Measurements from ENCODE around the gene TTPAL.

Gene TTPAL

GRCh38 chr20:44429017-44429339, 46.7 kb upstream of the TTPAL start:
- Mint-ChIP-seq H3K4me3 (no peak overlapping the region), H3K36me3 (ENCODE audit: low read depth) (no peaks in the 10 kb centered on the region), H3K27me3 (ENCODE audit: low read depth) (peaks cover 4% of the 10 kb centered on the region), H3K4me1 (no peaks in the 10 kb centered on the region), H3K9me3 (no peaks in the 10 kb centered on the region), H3K27ac (no peak overlapping the region)
- TF ChIP-seq CTCF (IDR thresholded peaks at IDR 0.05; ENCODE audit: unreplicated experiment in 3 of 3), result no peak

- no peak for TF ChIP-seq CTCF (IDR thresholded peaks at IDR 0.05; ENCODE audit: unreplicated experiment in 3 of 3)
- no peaks in the 10 kb centered on the region for H3K36me3 Mint-ChIP-seq (ENCODE audit: low read depth)
- no peak overlapping the region for H3K4me3 Mint-ChIP-seq
- peaks cover 4% of the 10 kb centered on the region for H3K27me3 Mint-ChIP-seq (ENCODE audit: low read depth)
- no peak overlapping the region for H3K27ac Mint-ChIP-seq
- no peaks in the 10 kb centered on the region for H3K9me3 Mint-ChIP-seq
- H3K4me1 Mint-ChIP-seq, result no peaks in the 10 kb centered on the region
Observed at GRCh38 chr20:44429419-44430269, 46.0 kb upstream of the TTPAL start.

GRCh38 chr20:44430270-44431065, 45.2 kb upstream of the TTPAL start:
- no peaks in the 10 kb centered on the region for H3K4me1 Mint-ChIP-seq
- no peak overlapping the region for H3K27ac Mint-ChIP-seq
- no peak overlapping the region for H3K4me3 Mint-ChIP-seq
- no peaks in the 10 kb centered on the region for H3K9me3 Mint-ChIP-seq
- TF ChIP-seq CTCF (IDR thresholded peaks at IDR 0.05; ENCODE audit: unreplicated experiment in 3 of 3), result no peak
- H3K27me3 Mint-ChIP-seq (ENCODE audit: low read depth), result peaks cover 4% of the 10 kb centered on the region
- H3K36me3 Mint-ChIP-seq (ENCODE audit: low read depth), result no peaks in the 10 kb centered on the region

GRCh38 chr20:44431118-44431501, 44.6 kb upstream of the TTPAL start:
- no peak for TF ChIP-seq CTCF (IDR thresholded peaks at IDR 0.05; ENCODE audit: unreplicated experiment in 3 of 3)
- Mint-ChIP-seq H3K27ac (peak overlapping the region in 2 of 3 experiments; percentile 27 to 35), H3K36me3 (ENCODE audit: low read depth) (no peaks in the 10 kb centered on the region), H3K9me3 (no peaks in the 10 kb centered on the region), H3K4me3 (no peak overlapping the region), H3K27me3 (ENCODE audit: low read depth) (peaks cover 4% of the 10 kb centered on the region), H3K4me1 (no peaks in the 10 kb centered on the region)

GRCh38 chr20:44431502-44432234, 44.0 kb upstream of the TTPAL start:
- H3K27ac Mint-ChIP-seq, result peak overlapping the region in 2 of 3 experiments; percentile 27 to 35
- TF ChIP-seq CTCF (IDR thresholded peaks at IDR 0.05; ENCODE audit: unreplicated experiment in 3 of 3), result no peak
- H3K27me3 Mint-ChIP-seq (ENCODE audit: low read depth), result peaks cover 4% of the 10 kb centered on the region
- no peaks in the 10 kb centered on the region for H3K36me3 Mint-ChIP-seq (ENCODE audit: low read depth)
- H3K4me1 Mint-ChIP-seq, result no peaks in the 10 kb centered on the region
- no peaks in the 10 kb centered on the region for H3K9me3 Mint-ChIP-seq
- no peak overlapping the region for H3K4me3 Mint-ChIP-seq

Data from nephron (organoid).